HG02970 (cell line): ENCODE measurements around the gene ZSCAN25.
"Not testable (repeated sequence)": the region's sequence is repeated elsewhere in the genome, so short reads cannot be mapped to it uniquely, and the experiment has no call there.

ENCODE experiments used
- ATAC-seq: cut with Tn5 transposase; IDR thresholded peaks from one replicate; pipeline ENCODE4 v1.9.1; 2021; ENCODE audit warnings: mild to moderate bottlenecking, moderate library complexity, moderate number of reproducible peaks; ENCODE audit not compliant: unreplicated experiment, low FRiP score

Gene ZSCAN25

GRCh38 chr7:99643464-99643863, 26.7 kb downstream of the ZSCAN25 start:
- ATAC-seq, result no peak

GRCh38 chr7:99644431-99644830, 27.7 kb downstream of the ZSCAN25 start:
- ATAC-seq, result no peak

- no peak for ATAC-seq
Observed at GRCh38 chr7:99645590-99645989, 28.8 kb downstream of the ZSCAN25 start.

GRCh38 chr7:99648843-99649242, 32.1 kb downstream of the ZSCAN25 start:
- ATAC-seq, result no peak

GRCh38 chr7:99651290-99651689, 34.5 kb downstream of the ZSCAN25 start:
- no peak for ATAC-seq

GRCh38 chr7:99652671-99653070, 35.9 kb downstream of the ZSCAN25 start:
- ATAC-seq, result no peak

GRCh38 chr7:99653269-99653668, 36.5 kb downstream of the ZSCAN25 start:
- ATAC-seq, result not testable (repeated sequence)

- no peak for ATAC-seq
Observed at GRCh38 chr7:99653754-99654153, 37.0 kb downstream of the ZSCAN25 start.

GRCh38 chr7:99654626-99655025, 37.9 kb downstream of the ZSCAN25 start:
- ATAC-seq, result not testable (repeated sequence)

GRCh38 chr7:99657879-99658278, 41.1 kb downstream of the ZSCAN25 start:
- not testable (repeated sequence) for ATAC-seq

GRCh38 chr7:99665312-99666012, 48.7 kb downstream of the ZSCAN25 start:
- ATAC-seq, result no peak

- no peak for ATAC-seq
Observed at GRCh38 chr7:99666013-99666395, 49.3 kb downstream of the ZSCAN25 start.

GRCh38 chr7:99667179-99667578, 50.4 kb downstream of the ZSCAN25 start:
- no peak for ATAC-seq

- no peak for ATAC-seq
Observed at GRCh38 chr7:99668541-99668940, 51.8 kb downstream of the ZSCAN25 start.

- no peak for ATAC-seq
Observed at GRCh38 chr7:99669782-99670181, 53.0 kb downstream of the ZSCAN25 start.

GRCh38 chr7:99672573-99672972, 55.8 kb downstream of the ZSCAN25 start:
- no peak for ATAC-seq

- no peak for ATAC-seq
Observed at GRCh38 chr7:99674995-99675742, 58.4 kb downstream of the ZSCAN25 start.

GRCh38 chr7:99677013-99677647, 60.4 kb downstream of the ZSCAN25 start:
- no peak for ATAC-seq

- ATAC-seq, result no peak
Observed at GRCh38 chr7:99677648-99678045, 60.9 kb downstream of the ZSCAN25 start.

GRCh38 chr7:99679032-99679399, 62.3 kb downstream of the ZSCAN25 start:
- no peak for ATAC-seq

GRCh38 chr7:99679400-99680191, 62.9 kb downstream of the ZSCAN25 start, which contains the start of gene CYP3A5:
CYP3A5 (minus strand) TSS chr7:99679996; CDS start chr7:99679896, 100 bp downstream.
- ATAC-seq, result no peak
